PC-9 (cell line): ENCODE data around the gene SORBS2. TPM values are rescaled to one million over a fixed set of nuclear protein-coding genes. Genes with fewer than 3 reads are reported as not detected.

Experiments used
- BruUV-seq: library from RNA; stranded (reverse); fragments of 400-500 nt; replicated peaks from 2 replicates; lab custom pipeline; 2021; lab: Mats Ljungman, UMichigan
- CTCF ChIA-PET: fragments of 300-600 bp; sonication (Branson Sonifier 250); formaldehyde crosslinking; loops from one replicate; lab custom pipeline; 2022; ENCODE audit warnings: antibody characterized with exemption; lab: Charles Lee
- POLR2A ChIA-PET: fragments of 300-600 bp; sonication (Branson Sonifier 250); formaldehyde crosslinking; loops from one replicate; lab custom pipeline; 2022; ENCODE audit warnings: antibody characterized with exemption; ENCODE audit not compliant: unreplicated experiment; lab: Charles Lee
- DNase-seq, 2 experiments: peaks; one replicate each; pipeline versions ENCODE4 v3.0.0 to v3.0.0-alpha.2; 2015 to 2022; ENCODE audit warnings: mixed read lengths in 1 of 2
- H2AFZ ChIP-seq: fragments of 200-600 bp; sonication (generic); 2 replicates; pipeline ENCODE4 v1.8.1; 2017; ENCODE audit warnings: antibody characterized with exemption
- H3F3A ChIP-seq: fragments of 200-600 bp; sonication (generic); 2 replicates; pipeline ENCODE4 v1.8.1; 2017; ENCODE audit warnings: antibody characterized with exemption, mild to moderate bottlenecking, low read depth; ENCODE audit not compliant: insufficient read depth
- H3K27ac ChIP-seq: fragments of 200-600 bp; sonication (generic); 2 replicates; pipeline ENCODE4 v1.6.1; 2016; ENCODE audit warnings: mixed run types
- H3K27me3 ChIP-seq: fragments of 200-600 bp; sonication (generic); 2 replicates; pipeline ENCODE4 v1.6.1; 2016; ENCODE audit warnings: low read depth, mixed run types; ENCODE audit not compliant: insufficient read depth
- H3K36me3 ChIP-seq: fragments of 200-600 bp; sonication (generic); 2 replicates; pipeline ENCODE4 v1.6.1; 2016; ENCODE audit warnings: low read depth, mixed run types
- H3K4me1 ChIP-seq: fragments of 200-600 bp; sonication (generic); replicated peaks from 2 replicates; pipeline ENCODE4 v1.6.1; 2016; ENCODE audit warnings: mixed run types; ENCODE audit not compliant: insufficient read depth
- H3K4me2 ChIP-seq: fragments of 200-600 bp; sonication (generic); 2 replicates; pipeline ENCODE4 v1.6.1; 2017; ENCODE audit warnings: mixed run types
- H3K4me3 ChIP-seq: fragments of 200-600 bp; sonication (generic); 2 replicates; pipeline ENCODE4 v1.6.1; 2016; ENCODE audit warnings: mixed run types
- H3K79me2 ChIP-seq: fragments of 200-600 bp; sonication (generic); 2 replicates; pipeline ENCODE4 v1.6.1; 2017; ENCODE audit warnings: low read depth, mixed run types
- H3K9me2 ChIP-seq: fragments of 200-600 bp; sonication (generic); 2 replicates; pipeline ENCODE4 v1.8.1; 2017; ENCODE audit warnings: mild to moderate bottlenecking; ENCODE audit not compliant: insufficient read depth
- H3K9me3 ChIP-seq: fragments of 200-600 bp; sonication (generic); 2 replicates; pipeline ENCODE4 v1.8.1; 2016; ENCODE audit warnings: low read depth; ENCODE audit not compliant: insufficient read depth
- H4K20me1 ChIP-seq: fragments of 200-600 bp; sonication (generic); 2 replicates; pipeline ENCODE4 v1.8.1; 2017; ENCODE audit not compliant: insufficient read depth
- EZH2 ChIP-seq: fragments of 200-600 bp; sonication (generic); IDR thresholded peaks from 2 replicates; pipeline ENCODE4 v1.8.0; 2017; ENCODE audit warnings: antibody characterized with exemption, low read depth
- intact Hi-C: fragments of 100-400 bp; cut with micrococcal nuclease; formaldehyde crosslinking; loops from one replicate; pipeline ENCODE4 v1.10.0; 2022; ENCODE audit not compliant: unreplicated experiment
- total RNA-seq: library from RNA; stranded (reverse); gene quantifications from 2 replicates; pipeline ENCODE4 v1.2.3, GENCODE V29; 2021
- TF ChIP-seq, protein P1 (sequence below): fragments of 200-600 bp; sonication (generic); conservative IDR thresholded peaks from 2 replicates; pipeline ENCODE4 v1.6.1; 2017; ENCODE audit warnings: mixed run types, antibody characterized with exemption, mild to moderate bottlenecking, moderate library complexity

SORBS2 gene
- total RNA-seq, 1 experiment from 2014 or later: 16.4 TPM

GRCh38 chr4:185689407-185689806 lies 122.6 kb downstream of the SORBS2 start:
- no peaks in the 10 kb centered on the region for H4K20me1 ChIP-seq
- H3K36me3 ChIP-seq: no peaks in the 10 kb centered on the region
- ChIA-PET POLR2A (interaction anchor here (0.6 kb wide), 1 partner anchor 37 kb away, joined by 5 read pairs; no protein-coding TSS in a partner anchor), CTCF (no interaction called here)
- H3K4me3 ChIP-seq: no peak overlapping the region
- no peaks in the 10 kb centered on the region for H3K9me3 ChIP-seq
- intact Hi-C loops: no loop called here
- TF ChIP-seq EZH2: no peak
- TF ChIP-seq, protein P1, sequence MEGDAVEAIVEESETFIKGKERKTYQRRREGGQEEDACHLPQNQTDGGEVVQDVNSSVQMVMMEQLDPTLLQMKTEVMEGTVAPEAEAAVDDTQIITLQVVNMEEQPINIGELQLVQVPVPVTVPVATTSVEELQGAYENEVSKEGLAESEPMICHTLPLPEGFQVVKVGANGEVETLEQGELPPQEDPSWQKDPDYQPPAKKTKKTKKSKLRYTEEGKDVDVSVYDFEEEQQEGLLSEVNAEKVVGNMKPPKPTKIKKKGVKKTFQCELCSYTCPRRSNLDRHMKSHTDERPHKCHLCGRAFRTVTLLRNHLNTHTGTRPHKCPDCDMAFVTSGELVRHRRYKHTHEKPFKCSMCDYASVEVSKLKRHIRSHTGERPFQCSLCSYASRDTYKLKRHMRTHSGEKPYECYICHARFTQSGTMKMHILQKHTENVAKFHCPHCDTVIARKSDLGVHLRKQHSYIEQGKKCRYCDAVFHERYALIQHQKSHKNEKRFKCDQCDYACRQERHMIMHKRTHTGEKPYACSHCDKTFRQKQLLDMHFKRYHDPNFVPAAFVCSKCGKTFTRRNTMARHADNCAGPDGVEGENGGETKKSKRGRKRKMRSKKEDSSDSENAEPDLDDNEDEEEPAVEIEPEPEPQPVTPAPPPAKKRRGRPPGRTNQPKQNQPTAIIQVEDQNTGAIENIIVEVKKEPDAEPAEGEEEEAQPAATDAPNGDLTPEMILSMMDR: no peak
- no peaks in the 10 kb centered on the region for H3F3A ChIP-seq
- H3K9me2 ChIP-seq: no peaks in the 10 kb centered on the region
- no peak overlapping the region for H3K4me2 ChIP-seq
- no peaks in the 10 kb centered on the region for H3K79me2 ChIP-seq
- DNase-seq: no peak
- no TSS peak for BruUV-seq
- no peaks in the 10 kb centered on the region for H3K27me3 ChIP-seq
- H3K27ac ChIP-seq: no peak overlapping the region
- no peaks in the 10 kb centered on the region for H3K4me1 ChIP-seq
- no peak overlapping the region for H2AFZ ChIP-seq

GRCh38 chr4:185685804-185686203 lies 126.2 kb downstream of the SORBS2 start:
- no peaks in the 10 kb centered on the region for H3K9me3 ChIP-seq
- H4K20me1 ChIP-seq: no peaks in the 10 kb centered on the region
- intact Hi-C loops: no loop called here
- no peak overlapping the region for H3K27ac ChIP-seq
- TF ChIP-seq, protein P1: no peak
- no peak for TF ChIP-seq EZH2
- DNase-seq: no peak
- H3K36me3 ChIP-seq: no peaks in the 10 kb centered on the region
- H3K79me2 ChIP-seq: no peaks in the 10 kb centered on the region
- POLR2A ChIA-PET: no interaction called here
- CTCF ChIA-PET: no interaction called here
- BruUV-seq: no TSS peak
- no peak overlapping the region for H3K4me2 ChIP-seq
- no peaks in the 10 kb centered on the region for H3F3A ChIP-seq
- H2AFZ ChIP-seq: no peak overlapping the region
- no peak overlapping the region for H3K4me3 ChIP-seq
- no peaks in the 10 kb centered on the region for H3K9me2 ChIP-seq
- no peaks in the 10 kb centered on the region for H3K27me3 ChIP-seq
- H3K4me1 ChIP-seq: no peaks in the 10 kb centered on the region

GRCh38 chr4:185683896-185684295 lies 128.1 kb downstream of the SORBS2 start:
- no peaks in the 10 kb centered on the region for H3K36me3 ChIP-seq
- no peak overlapping the region for H3K4me2 ChIP-seq
- no peak overlapping the region for H3K4me3 ChIP-seq
- no peaks in the 10 kb centered on the region for H3F3A ChIP-seq
- POLR2A ChIA-PET: no interaction called here
- H3K27me3 ChIP-seq: no peaks in the 10 kb centered on the region
- H4K20me1 ChIP-seq: no peaks in the 10 kb centered on the region
- no peaks in the 10 kb centered on the region for H3K9me3 ChIP-seq
- no peak for TF ChIP-seq EZH2
- TF ChIP-seq, protein P1: no peak
- no TSS peak for BruUV-seq
- H2AFZ ChIP-seq: no peak overlapping the region
- H3K4me1 ChIP-seq: no peaks in the 10 kb centered on the region
- no peak overlapping the region for H3K27ac ChIP-seq
- intact Hi-C loops: no loop called here
- no peaks in the 10 kb centered on the region for H3K79me2 ChIP-seq
- no peaks in the 10 kb centered on the region for H3K9me2 ChIP-seq
- no peak for DNase-seq
- CTCF ChIA-PET: no interaction called here
